Parathyroid adenoma (tissue), 2 donors: Measurements from ENCODE around the gene SLC1A3.

Experiments
- H2AFZ ChIP-seq: fragments of 300-600 bp; sonication (generic); one replicate; pipeline ENCODE4 v1.7.0; 2017; ENCODE audit warnings: antibody characterized with exemption, mild to moderate bottlenecking
- H3K27ac ChIP-seq: fragments of 300-600 bp; sonication (generic); one replicate; pipeline ENCODE4 v1.7.0; 2017
- H3K27me3 ChIP-seq: fragments of 300-600 bp; sonication (generic); one replicate; pipeline ENCODE4 v1.7.0; 2017; ENCODE audit warnings: low read length; ENCODE audit not compliant: control insufficient read depth, insufficient read depth
- H3K36me3 ChIP-seq: fragments of 300-600 bp; sonication (generic); one replicate; pipeline ENCODE4 v1.7.0; 2017; ENCODE audit warnings: low read length; ENCODE audit not compliant: control insufficient read depth, insufficient read depth
- H3K4me1 ChIP-seq: fragments of 300-600 bp; sonication (generic); one replicate; pipeline ENCODE4 v1.7.0; 2017; ENCODE audit warnings: control low read depth
- H3K4me2 ChIP-seq: fragments of 300-600 bp; sonication (generic); one replicate; pipeline ENCODE4 v1.7.0; 2017; ENCODE audit warnings: low read length
- H3K4me3 ChIP-seq: fragments of 300-600 bp; sonication (generic); one replicate; pipeline ENCODE4 v1.7.0; 2017; ENCODE audit warnings: low read depth, low read length
- H3K79me2 ChIP-seq: fragments of 300-600 bp; sonication (generic); one replicate; pipeline ENCODE4 v1.7.0; 2017; ENCODE audit warnings: control low read depth
- H3K9ac ChIP-seq: fragments of 300-600 bp; sonication (generic); one replicate; pipeline ENCODE4 v1.7.0; 2017; ENCODE audit warnings: mild to moderate bottlenecking
- H3K9me3 ChIP-seq: fragments of 300-600 bp; sonication (generic); one replicate; pipeline ENCODE4 v1.7.0; 2017; ENCODE audit warnings: low read length; ENCODE audit not compliant: control insufficient read depth
- TF ChIP-seq, protein P1 (sequence below): fragments of 300-600 bp; sonication (generic); IDR thresholded peaks from one replicate; pipeline ENCODE4 v1.7.0; 2017; ENCODE audit warnings: antibody characterized with exemption, mild to moderate bottlenecking
- donor health status: primary hyperparathyroidism.

SLC1A3 gene

DNA sequence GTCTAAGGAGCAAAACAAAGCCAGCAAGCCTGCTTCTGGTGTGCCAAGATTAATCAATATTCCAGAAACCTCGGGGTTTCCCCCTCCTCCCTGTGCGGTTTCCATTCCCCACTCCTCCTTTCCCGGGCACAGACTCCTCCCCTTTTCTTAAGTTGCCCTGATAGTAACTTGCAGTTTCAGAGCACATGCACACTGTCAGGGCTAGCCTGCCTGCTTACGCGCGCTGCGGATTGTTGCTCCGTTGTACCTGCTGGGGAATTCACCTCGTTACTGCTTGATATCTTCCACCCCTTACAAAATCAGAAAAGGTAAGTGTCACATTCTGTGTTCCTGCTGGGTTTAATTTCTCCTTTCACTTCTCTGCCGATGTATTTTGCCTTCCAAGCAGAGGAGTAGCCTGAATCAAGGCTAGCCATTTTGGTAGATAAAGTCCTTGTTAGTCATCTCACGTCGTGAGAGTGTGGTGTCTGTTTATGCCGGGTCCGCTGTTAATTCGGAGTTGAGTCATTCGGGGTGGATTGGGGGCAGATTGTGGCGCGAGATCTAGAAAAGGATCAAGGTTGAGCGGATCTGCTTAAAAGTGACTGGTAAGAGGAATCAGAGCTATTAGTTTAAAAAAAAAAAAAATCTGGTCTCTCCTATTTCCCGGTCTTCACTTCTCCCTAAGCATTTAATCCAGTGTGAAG, at the start of gene SLC1A3:
SLC1A3 (plus strand) TSS at position 179 of the 686 bp plus-strand sequence. CDS start 1,818 bp downstream, outside the sequence.
- Histone ChIP-seq H2AFZ (peak within 1 kb of the TSS; percentile 65), H3K4me2 (peak within 1 kb of the TSS; percentile 54), H3K9ac (no peak within 1 kb of the TSS), H3K27me3 (no peaks in the 10 kb centered on the region), H3K79me2 (no peaks in the 10 kb centered on the region), H3K4me3 (peak within 1 kb of the TSS; percentile 28), H3K9me3 (no peaks in the 10 kb centered on the region), H3K27ac (no peak within 1 kb of the TSS), H3K4me1 (no peaks in the 10 kb centered on the region), H3K36me3 (no peaks in the 10 kb centered on the region)
- TF ChIP-seq, protein P1, sequence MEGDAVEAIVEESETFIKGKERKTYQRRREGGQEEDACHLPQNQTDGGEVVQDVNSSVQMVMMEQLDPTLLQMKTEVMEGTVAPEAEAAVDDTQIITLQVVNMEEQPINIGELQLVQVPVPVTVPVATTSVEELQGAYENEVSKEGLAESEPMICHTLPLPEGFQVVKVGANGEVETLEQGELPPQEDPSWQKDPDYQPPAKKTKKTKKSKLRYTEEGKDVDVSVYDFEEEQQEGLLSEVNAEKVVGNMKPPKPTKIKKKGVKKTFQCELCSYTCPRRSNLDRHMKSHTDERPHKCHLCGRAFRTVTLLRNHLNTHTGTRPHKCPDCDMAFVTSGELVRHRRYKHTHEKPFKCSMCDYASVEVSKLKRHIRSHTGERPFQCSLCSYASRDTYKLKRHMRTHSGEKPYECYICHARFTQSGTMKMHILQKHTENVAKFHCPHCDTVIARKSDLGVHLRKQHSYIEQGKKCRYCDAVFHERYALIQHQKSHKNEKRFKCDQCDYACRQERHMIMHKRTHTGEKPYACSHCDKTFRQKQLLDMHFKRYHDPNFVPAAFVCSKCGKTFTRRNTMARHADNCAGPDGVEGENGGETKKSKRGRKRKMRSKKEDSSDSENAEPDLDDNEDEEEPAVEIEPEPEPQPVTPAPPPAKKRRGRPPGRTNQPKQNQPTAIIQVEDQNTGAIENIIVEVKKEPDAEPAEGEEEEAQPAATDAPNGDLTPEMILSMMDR: no peak

GRCh38 chr5:36558641-36559040, 47.8 kb upstream of the SLC1A3 start:
- no peak overlapping the region for H3K4me2 ChIP-seq
- H3K4me3 ChIP-seq: no peak overlapping the region
- no peaks in the 10 kb centered on the region for H3K9me3 ChIP-seq
- TF ChIP-seq, protein P1: no peak
- no peak overlapping the region for H3K9ac ChIP-seq
- no peak overlapping the region for H3K27ac ChIP-seq
- no peaks in the 10 kb centered on the region for H3K27me3 ChIP-seq
- H3K4me1 ChIP-seq: no peaks in the 10 kb centered on the region
- H2AFZ ChIP-seq: no peak overlapping the region
- no peaks in the 10 kb centered on the region for H3K79me2 ChIP-seq
- no peaks in the 10 kb centered on the region for H3K36me3 ChIP-seq

DNA sequence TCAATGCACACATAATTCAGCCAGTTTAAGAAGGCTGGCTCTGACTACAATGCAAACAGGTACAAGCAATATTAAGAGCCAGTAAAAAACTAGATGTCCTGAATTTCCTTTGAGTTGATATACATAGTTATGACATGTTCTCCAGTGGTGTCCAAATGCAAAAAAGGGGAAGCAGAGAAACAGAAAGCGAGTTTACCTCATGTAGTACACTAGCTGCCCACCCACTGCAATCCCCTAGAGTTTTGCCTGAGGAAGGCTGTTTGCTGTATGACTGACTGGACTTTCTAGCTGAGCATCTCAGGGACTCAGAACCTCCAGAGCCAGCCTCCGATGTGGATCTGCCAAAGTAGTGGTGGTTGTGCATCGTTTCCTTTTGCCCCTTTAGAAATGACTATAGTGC, 44.8 kb upstream of the SLC1A3 start:
- Histone ChIP-seq H3K36me3 (no peaks in the 10 kb centered on the region), H3K27ac (no peak overlapping the region), H3K27me3 (no peaks in the 10 kb centered on the region), H3K9me3 (no peaks in the 10 kb centered on the region), H3K4me2 (no peak overlapping the region), H3K4me1 (no peaks in the 10 kb centered on the region), H3K79me2 (no peaks in the 10 kb centered on the region), H3K4me3 (no peak overlapping the region), H3K9ac (no peak overlapping the region), H2AFZ (no peak overlapping the region)
- TF ChIP-seq, protein P1: no peak

- H3K4me1 ChIP-seq: no peaks in the 10 kb centered on the region
- no peak overlapping the region for H3K4me3 ChIP-seq
- no peak overlapping the region for H3K27ac ChIP-seq
- no peaks in the 10 kb centered on the region for H3K36me3 ChIP-seq
- no peaks in the 10 kb centered on the region for H3K9me3 ChIP-seq
- no peak overlapping the region for H2AFZ ChIP-seq
- H3K79me2 ChIP-seq: no peaks in the 10 kb centered on the region
- H3K9ac ChIP-seq: no peak overlapping the region
- no peaks in the 10 kb centered on the region for H3K27me3 ChIP-seq
- TF ChIP-seq, protein P1: no peak
- no peak overlapping the region for H3K4me2 ChIP-seq
Observed at GRCh38 chr5:36569491-36569890, 36.9 kb upstream of the SLC1A3 start.
